GM19238 (cell line): Measurements from ENCODE around the gene IGFALS.
"Not testable (repeated sequence)": the region's sequence is repeated elsewhere in the genome, so short reads cannot be mapped to it uniquely, and the experiment has no call there.

ENCODE experiments used
- DNase-seq: peaks from one replicate; pipeline ENCODE4 v3.0.0; 2011; ENCODE audit warnings: low spot score; ENCODE audit not compliant: insufficient read length

Gene IGFALS

GRCh38 chr16:1818204-1818872 is 24.8 kb upstream of the IGFALS start:
- DNase-seq = no peak

GRCh38 chr16:1817716-1818115 is 24.2 kb upstream of the IGFALS start:
- DNase-seq = no peak

- no peak for DNase-seq
These were observed 23.7 kb upstream of the IGFALS start for GRCh38 chr16:1817276-1817589.

DNA sequence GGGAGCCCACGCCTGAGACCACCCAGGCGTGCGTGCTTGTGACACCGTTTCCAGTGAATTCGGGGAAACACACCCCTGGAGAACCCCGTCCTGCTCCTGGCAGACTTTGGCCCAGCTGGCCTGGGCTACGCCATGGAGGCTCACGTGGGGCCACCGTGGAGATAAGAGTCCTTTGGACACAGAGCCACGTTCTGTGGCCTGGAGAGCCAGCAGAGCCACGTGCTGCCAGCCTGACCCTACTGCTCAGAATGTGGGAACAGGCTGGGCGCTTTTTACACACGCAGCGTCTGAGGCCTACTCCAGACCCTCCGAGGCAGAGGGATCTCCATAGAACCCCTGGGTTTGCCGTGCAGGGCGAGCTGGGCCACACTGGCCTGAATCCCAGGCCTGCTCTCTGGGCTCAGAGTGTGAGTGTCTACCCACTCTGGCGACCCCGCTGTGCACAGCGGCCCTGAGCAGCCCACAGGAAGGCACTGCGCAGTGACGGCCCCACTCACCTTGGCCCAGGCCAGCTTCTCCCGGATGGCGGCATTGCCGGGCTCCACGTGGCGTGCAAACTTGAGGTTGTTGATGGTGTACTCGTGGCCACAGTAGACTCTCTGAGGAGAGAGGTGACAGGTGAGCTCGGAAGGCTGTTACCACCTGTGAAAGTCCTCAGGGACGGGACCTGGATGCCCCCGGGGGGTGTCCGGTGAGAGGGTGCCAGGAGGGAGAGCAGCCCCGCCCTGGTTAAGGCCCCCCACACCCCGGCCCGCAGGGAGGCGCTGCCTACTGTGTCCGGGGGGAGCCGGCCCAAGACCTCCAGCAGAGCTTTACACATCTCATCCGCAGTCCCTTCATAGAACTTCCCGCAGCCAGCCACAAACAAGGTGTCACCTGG is 23.1 kb upstream of the IGFALS start:
- DNase-seq = no peak

- no peak for DNase-seq
These were observed 22.0 kb upstream of the IGFALS start for GRCh38 chr16:1815461-1815860.

DNA sequence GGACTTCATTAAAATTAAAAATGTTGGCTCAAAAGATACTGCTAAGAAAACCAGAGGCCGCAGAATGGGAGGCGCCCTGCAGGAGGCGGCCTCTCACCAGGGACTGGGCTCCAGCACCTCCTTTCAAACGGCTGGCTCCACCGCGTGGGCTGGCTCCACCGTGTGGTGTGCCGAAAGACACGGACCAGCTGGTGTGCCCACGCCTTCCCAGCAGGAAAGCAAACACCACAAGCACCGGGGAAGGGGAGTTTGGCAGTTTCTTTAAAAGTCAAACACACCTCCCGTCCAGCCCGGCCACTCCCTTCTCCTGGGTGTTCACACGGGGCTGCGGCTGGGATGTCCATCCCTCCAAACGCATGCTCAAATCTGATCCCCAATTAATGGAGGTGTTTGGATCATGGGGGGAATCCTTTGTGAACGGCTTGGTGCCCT is 19.2 kb upstream of the IGFALS start:
- no peak for DNase-seq

DNA sequence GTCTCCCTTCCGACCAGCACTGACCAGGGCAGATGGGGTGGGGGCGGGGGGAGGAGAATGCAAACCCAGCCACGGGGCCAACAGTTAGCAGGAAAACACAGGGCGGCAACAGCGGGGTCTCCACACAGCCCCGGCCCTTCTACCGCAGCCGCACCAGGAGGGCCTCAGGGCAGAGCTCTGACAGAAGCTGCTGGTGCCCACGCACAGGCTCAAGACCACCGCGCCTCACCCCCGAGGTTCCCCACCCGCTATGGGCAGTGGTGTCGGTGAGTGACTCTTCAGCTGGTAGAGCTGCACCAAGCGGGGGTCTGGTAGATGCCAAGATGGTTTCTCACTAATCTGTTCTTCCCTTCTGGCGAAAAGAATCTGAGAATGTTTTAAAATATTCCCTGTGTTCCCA is 17.0 kb upstream of the IGFALS start:
- no peak for DNase-seq

DNA sequence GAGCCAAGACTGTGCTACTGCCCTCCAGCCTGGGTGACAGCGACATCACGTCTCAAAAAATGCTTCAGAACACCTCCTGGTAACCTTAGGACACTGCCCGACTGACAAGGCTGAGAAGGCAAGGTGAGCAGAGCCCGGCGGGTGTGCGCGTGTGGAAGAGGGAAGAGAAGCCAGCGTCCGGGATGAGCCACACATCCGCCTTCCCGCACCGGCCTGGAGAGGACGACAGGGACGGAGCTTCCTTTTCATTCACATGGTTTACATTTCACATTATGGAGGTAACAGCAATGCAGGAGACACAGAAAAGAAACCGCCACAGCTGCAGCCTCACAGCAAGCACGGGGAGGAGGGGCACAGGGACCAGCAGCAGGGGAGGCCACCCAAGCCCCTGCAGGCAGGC is 16.6 kb upstream of the IGFALS start:
- DNase-seq = no peak

DNA sequence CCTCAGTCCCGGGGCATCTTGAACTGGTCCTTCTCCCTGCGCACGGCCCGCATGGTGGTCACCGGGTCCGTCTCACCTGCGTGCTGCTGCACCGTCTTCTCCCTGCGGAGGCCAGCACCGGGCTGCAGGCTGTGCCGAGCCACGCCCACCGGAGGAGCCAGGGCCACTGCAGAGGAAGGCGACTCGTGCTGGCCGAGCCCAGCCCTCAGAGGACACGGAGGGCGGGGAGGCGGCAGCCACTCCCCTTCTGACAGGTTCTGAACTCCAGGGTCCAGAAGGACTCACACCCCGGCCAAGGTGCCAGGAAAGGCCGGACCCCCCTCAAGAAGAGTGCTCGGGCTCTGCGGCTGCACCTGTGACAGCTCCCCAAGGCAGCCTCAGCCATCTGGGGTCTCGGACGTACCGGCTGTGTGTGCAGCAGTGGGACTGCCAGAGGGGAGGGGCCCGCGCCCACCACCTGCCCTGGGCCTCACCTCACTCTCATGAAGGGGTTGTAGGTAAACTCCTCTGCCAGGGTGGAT is 15.8 kb upstream of the IGFALS start:
- no peak for DNase-seq

- no peak for DNase-seq
These were observed 15.2 kb upstream of the IGFALS start for GRCh38 chr16:1808691-1809090.

DNA sequence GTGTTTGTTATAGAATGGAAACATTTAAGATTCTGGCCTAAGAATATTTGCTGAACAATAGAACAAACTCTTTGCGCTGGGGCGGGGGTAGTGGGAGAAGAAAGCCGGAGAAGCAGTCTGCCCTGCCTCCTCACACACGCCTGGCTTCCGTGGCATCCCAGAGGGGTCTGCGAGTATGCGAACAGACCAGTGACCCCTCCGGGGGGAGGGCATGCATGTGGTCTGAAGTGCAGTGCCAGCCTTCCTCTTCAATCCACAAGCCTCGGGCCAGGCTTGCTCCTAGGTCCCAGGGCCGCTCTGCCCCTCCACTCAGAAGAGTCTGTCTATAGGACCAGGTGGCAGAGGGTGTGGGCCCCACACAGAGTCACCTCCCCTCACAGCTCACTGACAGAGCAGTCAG is 14.1 kb upstream of the IGFALS start:
- no peak for DNase-seq

- DNase-seq = no peak
These were observed 7.2 kb upstream of the IGFALS start for GRCh38 chr16:1800701-1801100.

DNA sequence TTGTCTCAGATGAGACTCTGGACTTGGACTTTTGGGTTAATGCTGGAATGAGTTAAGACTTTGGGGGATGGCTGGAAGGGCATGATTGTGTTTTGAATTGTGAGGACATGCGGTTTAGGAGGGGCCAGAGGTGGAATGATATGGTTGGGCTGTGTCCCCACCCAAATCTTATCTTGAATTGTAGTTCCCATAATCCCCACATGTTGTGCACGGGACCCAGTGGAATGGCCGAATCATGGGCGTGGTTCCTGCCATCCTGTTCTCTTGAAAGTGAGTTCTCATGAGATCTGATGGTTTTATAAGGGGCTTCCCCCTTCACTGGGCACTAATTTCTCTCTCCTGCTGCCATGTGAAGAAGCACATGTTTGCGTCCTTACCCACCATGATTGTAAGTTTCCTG is 5.8 kb upstream of the IGFALS start:
- not testable (repeated sequence) for DNase-seq

- DNase-seq = no peak
These were observed 1.6 kb upstream of the IGFALS start for GRCh38 chr16:1794908-1795666.

DNA sequence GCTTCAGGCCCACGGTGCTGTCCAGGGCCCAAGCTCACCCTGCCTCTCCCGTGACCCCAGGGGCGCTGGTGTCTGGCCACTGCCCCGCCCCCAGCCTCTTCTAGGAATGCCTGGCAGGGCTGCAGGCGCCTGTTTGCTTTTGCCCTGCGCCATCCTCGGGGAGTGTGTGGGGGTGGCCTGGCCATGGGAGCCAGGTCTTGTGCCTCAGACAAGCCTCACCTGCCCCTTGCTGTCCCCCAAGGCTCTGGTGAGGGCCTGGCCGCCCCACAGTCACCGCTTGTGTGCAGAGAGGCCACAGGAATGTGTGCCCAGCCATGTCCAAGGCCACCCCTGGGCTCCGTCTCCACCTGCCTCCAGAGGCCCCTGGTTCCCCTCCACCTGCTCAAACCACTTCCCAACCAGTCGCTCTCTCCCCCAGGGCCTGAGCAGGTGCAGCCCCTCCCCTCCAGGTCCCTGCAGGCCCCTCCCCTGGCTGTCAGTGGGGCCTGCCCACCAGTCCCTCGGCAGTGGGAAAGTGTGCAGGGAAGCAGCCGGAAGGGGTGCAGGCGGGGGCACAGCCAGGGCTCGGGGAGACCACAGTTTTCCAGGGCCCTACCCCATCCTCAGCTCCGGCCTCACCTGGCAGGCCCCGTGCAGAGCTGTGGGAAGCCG is 841 bp upstream of the IGFALS start:
- DNase-seq = no peak

DNA sequence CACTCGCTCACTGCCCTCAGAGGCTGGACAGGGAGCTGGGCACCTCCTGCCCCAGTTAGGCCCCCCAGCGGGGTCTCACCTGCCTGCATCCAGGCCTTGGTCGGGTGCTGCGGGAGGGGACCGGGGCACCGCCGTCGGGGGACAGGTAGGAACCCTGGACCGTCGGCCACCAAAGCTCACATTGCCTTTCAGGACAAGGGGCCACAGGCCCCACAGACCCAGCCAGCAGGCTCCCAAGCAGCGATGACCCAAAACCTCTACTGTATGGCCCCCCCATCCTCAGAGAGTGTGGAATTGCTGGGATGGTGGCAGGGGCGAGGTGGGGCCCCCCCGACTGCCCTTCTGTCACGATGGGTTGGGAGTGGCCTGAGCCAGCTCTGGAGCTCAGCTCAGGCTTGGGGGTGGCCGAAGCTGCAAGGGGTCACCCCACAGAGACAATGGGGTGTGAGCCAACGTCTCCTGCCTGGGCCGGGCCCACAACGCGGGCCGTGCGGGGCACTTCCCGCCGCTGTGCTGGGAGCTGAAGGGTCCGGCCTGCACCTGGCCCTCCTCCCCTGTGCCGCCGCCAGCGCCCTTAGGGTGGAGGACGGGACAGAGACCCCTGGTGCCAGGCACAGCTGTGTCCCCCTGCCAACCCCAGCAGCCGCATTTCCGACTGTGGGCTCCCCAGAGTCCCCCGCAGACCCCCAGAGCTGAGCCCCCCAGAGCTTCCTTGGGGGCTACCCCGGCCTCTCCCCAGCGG is 498 bp downstream of the IGFALS start:
- no peak for DNase-seq

DNA sequence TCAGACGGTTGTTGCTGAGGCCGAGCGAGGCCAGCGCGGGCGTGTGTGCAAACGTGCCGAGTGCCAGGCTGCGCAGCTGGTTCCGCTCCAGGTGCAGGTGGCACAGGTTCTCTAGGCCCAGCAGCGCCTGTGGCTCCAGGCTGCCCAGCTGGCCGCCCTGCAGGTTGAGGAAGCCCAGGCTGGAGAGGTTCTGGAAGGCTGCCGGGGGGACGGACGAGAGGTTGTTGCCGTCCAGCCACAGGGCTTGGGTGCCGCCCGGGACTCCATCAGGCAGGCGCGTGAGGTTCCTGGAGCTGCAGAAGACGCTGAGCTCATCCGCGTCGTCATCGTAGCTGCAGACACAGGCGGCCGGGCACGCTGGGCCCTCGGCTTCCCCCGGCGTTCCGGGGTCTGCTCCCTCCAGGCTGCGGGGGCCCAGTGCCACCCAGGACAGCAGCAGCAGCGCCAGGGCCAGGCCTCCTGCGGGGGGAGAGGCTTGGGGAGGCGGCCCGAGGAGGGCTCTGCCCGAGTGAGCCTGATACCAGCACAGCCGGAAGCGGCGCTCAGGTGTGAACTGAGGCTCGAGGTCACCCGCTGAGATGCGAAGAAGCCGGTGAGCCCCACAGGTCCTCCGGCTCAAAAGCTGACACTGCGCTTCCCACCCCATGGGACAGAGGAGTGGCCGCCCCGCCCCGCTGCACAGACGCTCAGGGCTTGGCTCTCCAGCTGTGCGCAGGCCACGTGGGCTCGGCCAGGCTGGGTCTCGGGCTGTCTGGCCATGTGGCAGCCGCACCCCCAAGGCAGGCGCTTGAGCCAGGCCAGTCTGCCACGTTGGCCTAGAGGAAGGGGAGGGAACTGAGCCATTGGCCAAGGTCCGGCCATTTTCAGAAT is 1.3 kb downstream of the IGFALS start:
- no peak for DNase-seq

DNA sequence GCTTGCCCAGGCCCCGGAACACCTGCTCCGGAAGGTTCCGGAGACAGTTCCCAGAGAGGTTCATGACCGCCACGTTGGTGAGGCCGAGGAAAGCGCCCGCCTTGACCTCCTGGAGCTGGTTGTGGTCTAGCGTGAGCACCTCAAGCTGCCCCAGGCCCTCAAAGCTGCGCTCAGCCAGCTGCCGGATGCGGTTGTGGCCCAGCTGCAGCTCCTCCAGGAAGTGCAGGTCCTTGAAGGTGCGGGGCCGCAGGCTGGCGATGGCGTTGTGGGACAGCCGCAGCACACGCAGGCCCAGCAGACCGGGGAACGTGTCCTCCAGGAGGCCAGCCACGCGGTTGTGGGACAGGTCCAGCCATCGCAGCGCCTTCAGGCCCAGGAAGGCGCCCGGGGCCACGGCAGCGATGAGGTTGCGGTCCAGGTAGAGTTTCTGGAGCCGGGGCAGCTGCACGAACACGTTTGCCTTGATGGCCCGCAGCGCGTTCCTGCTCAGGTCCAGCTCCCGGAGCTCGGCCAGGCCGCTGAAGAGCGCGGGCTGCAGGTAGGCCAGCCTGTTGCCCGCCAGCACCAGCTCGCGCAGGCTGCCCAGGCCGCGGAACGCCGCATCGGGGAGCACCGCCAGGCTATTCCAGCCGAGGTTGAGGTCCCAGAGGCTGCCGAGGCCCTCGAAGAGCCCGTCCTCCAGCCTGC is 2.1 kb downstream of the IGFALS start:
- DNase-seq = no peak

- no peak for DNase-seq
These were observed 2.8 kb downstream of the IGFALS start for GRCh38 chr16:1790611-1791255.
